ENCODE results near the gene TJP1. TPM values are rescaled to one million over a fixed set of nuclear protein-coding genes. Genes with fewer than 3 reads are reported as not detected.
"Not testable (repeated sequence)": the region's sequence is repeated elsewhere in the genome, so short reads cannot be mapped to it uniquely, and the experiment has no call there.

TJP1 gene
- total RNA-seq, 2 experiments from 2014 or later = not detected

GRCh38 chr15:29778382-29778781 lies 43.9 kb downstream of the TJP1 start:
- Mint-ChIP-seq H3K36me3 (ENCODE audit: low read depth) (no peaks in the 10 kb centered on the region), H3K27me3 (peaks cover 28% of the 10 kb centered on the region), H3K27ac (no peak overlapping the region), H3K4me3 (no peak overlapping the region), H3K4me1 (no peaks in the 10 kb centered on the region), H3K9me3 (no peaks in the 10 kb centered on the region)
- CTCF ChIA-PET = no interaction called here
- no peak for DNase-seq
- POLR2A ChIA-PET = no interaction called here

GRCh38 chr15:29776859-29777258 lies 45.4 kb downstream of the TJP1 start:
- no peaks in the 10 kb centered on the region for H3K9me3 Mint-ChIP-seq
- H3K27me3 Mint-ChIP-seq = peaks cover 19% of the 10 kb centered on the region
- ChIA-PET CTCF (no interaction called here), POLR2A (no interaction called here)
- no peak for DNase-seq
- no peak overlapping the region for H3K4me3 Mint-ChIP-seq
- no peaks in the 10 kb centered on the region for H3K36me3 Mint-ChIP-seq (ENCODE audit: low read depth)
- H3K27ac Mint-ChIP-seq = no peak overlapping the region
- H3K4me1 Mint-ChIP-seq = no peaks in the 10 kb centered on the region

GRCh38 chr15:29774900-29775299 lies 47.4 kb downstream of the TJP1 start:
- no peak for DNase-seq
- Mint-ChIP-seq H3K27ac (no peak overlapping the region), H3K4me3 (no peak overlapping the region), H3K4me1 (no peaks in the 10 kb centered on the region), H3K27me3 (peaks cover 10% of the 10 kb centered on the region), H3K36me3 (ENCODE audit: low read depth) (no peaks in the 10 kb centered on the region), H3K9me3 (no peaks in the 10 kb centered on the region)
- CTCF ChIA-PET = no interaction called here
- POLR2A ChIA-PET = no interaction called here

GRCh38 chr15:29773816-29774215 lies 48.5 kb downstream of the TJP1 start:
- Mint-ChIP-seq H3K27me3 (peaks cover 12% of the 10 kb centered on the region), H3K4me3 (no peak overlapping the region), H3K36me3 (ENCODE audit: low read depth) (no peaks in the 10 kb centered on the region), H3K27ac (no peak overlapping the region), H3K9me3 (no peaks in the 10 kb centered on the region), H3K4me1 (no peaks in the 10 kb centered on the region)
- POLR2A ChIA-PET = no interaction called here
- CTCF ChIA-PET = no interaction called here
- no peak for DNase-seq

- Mint-ChIP-seq H3K27me3 (peaks cover 10% of the 10 kb centered on the region), H3K4me3 (no peak overlapping the region), H3K27ac (no peak overlapping the region), H3K9me3 (no peaks in the 10 kb centered on the region), H3K36me3 (ENCODE audit: low read depth) (no peaks in the 10 kb centered on the region), H3K4me1 (no peaks in the 10 kb centered on the region)
- DNase-seq = no peak
- POLR2A ChIA-PET = no interaction called here
- CTCF ChIA-PET = no interaction called here
Observed at GRCh38 chr15:29773000-29773399, 49.3 kb downstream of the TJP1 start.

- Mint-ChIP-seq H3K27me3 (peaks cover 18% of the 10 kb centered on the region), H3K4me3 (no peak overlapping the region), H3K36me3 (ENCODE audit: low read depth) (no peaks in the 10 kb centered on the region), H3K9me3 (no peaks in the 10 kb centered on the region), H3K27ac (no peak overlapping the region), H3K4me1 (no peaks in the 10 kb centered on the region)
- CTCF ChIA-PET = interaction anchor here (1.0 kb wide), 1 partner anchor 9 kb away, joined by 3 read pairs; no protein-coding TSS in a partner anchor
- POLR2A ChIA-PET = no interaction called here
- no peak for DNase-seq
Observed at GRCh38 chr15:29770796-29771195, 51.5 kb downstream of the TJP1 start.

- Mint-ChIP-seq H3K27me3 (peaks cover 28% of the 10 kb centered on the region), H3K27ac (no peak overlapping the region), H3K4me1 (no peaks in the 10 kb centered on the region), H3K36me3 (ENCODE audit: low read depth) (no peaks in the 10 kb centered on the region), H3K9me3 (no peaks in the 10 kb centered on the region), H3K4me3 (no peak overlapping the region)
- DNase-seq = no peak
- POLR2A ChIA-PET = no interaction called here
- CTCF ChIA-PET = no interaction called here
Observed at GRCh38 chr15:29765898-29766527, 56.3 kb downstream of the TJP1 start.

GRCh38 chr15:29765234-29765841 lies 56.9 kb downstream of the TJP1 start:
- ChIA-PET POLR2A (no interaction called here), CTCF (no interaction called here)
- DNase-seq = no peak
- no peaks in the 10 kb centered on the region for H3K9me3 Mint-ChIP-seq
- H3K36me3 Mint-ChIP-seq (ENCODE audit: low read depth) = no peaks in the 10 kb centered on the region
- peaks cover 28% of the 10 kb centered on the region for H3K27me3 Mint-ChIP-seq
- H3K4me1 Mint-ChIP-seq = no peaks in the 10 kb centered on the region
- no peak overlapping the region for H3K27ac Mint-ChIP-seq
- H3K4me3 Mint-ChIP-seq = no peak overlapping the region

GRCh38 chr15:29759596-29759995 lies 62.7 kb downstream of the TJP1 start:
- Mint-ChIP-seq H3K27ac (no peak overlapping the region), H3K9me3 (no peaks in the 10 kb centered on the region), H3K4me1 (no peaks in the 10 kb centered on the region), H3K27me3 (peaks cover 33% of the 10 kb centered on the region), H3K36me3 (ENCODE audit: low read depth) (no peaks in the 10 kb centered on the region), H3K4me3 (no peak overlapping the region)
- ChIA-PET CTCF (no interaction called here), POLR2A (no interaction called here)
- DNase-seq = no peak

- peaks cover 32% of the 10 kb centered on the region for H3K27me3 Mint-ChIP-seq
- no peaks in the 10 kb centered on the region for H3K9me3 Mint-ChIP-seq
- H3K36me3 Mint-ChIP-seq (ENCODE audit: low read depth) = no peaks in the 10 kb centered on the region
- H3K4me1 Mint-ChIP-seq = no peaks in the 10 kb centered on the region
- POLR2A ChIA-PET = no interaction called here
- DNase-seq = no peak
- H3K27ac Mint-ChIP-seq = no peak overlapping the region
- CTCF ChIA-PET = no interaction called here
- H3K4me3 Mint-ChIP-seq = no peak overlapping the region
Observed at GRCh38 chr15:29756358-29757267, 65.7 kb downstream of the TJP1 start.

GRCh38 chr15:29754009-29754408 lies 68.3 kb downstream of the TJP1 start:
- H3K27ac Mint-ChIP-seq; H3K9me3 Mint-ChIP-seq; POLR2A ChIA-PET; DNase-seq; CTCF ChIA-PET; H3K36me3 Mint-ChIP-seq (ENCODE audit: low read depth); H3K4me1 Mint-ChIP-seq; H3K4me3 Mint-ChIP-seq: not testable (repeated sequence)
- peaks cover 29% of the 10 kb centered on the region for H3K27me3 Mint-ChIP-seq

GRCh38 chr15:29753506-29753905 lies 68.8 kb downstream of the TJP1 start:
- Mint-ChIP-seq H3K4me3 (no peak overlapping the region), H3K9me3 (no peaks in the 10 kb centered on the region), H3K36me3 (ENCODE audit: low read depth) (no peaks in the 10 kb centered on the region), H3K4me1 (no peaks in the 10 kb centered on the region), H3K27ac (no peak overlapping the region), H3K27me3 (peaks cover 27% of the 10 kb centered on the region)
- ChIA-PET POLR2A (no interaction called here), CTCF (no interaction called here)
- no peak for DNase-seq

GRCh38 chr15:29750754-29751153 lies 71.5 kb downstream of the TJP1 start:
- H3K27me3 Mint-ChIP-seq = peaks cover 15% of the 10 kb centered on the region
- ChIA-PET POLR2A (no interaction called here), CTCF (no interaction called here)
- DNase-seq = no peak
- H3K27ac Mint-ChIP-seq = no peak overlapping the region
- no peaks in the 10 kb centered on the region for H3K9me3 Mint-ChIP-seq
- no peaks in the 10 kb centered on the region for H3K36me3 Mint-ChIP-seq (ENCODE audit: low read depth)
- no peaks in the 10 kb centered on the region for H3K4me1 Mint-ChIP-seq
- H3K4me3 Mint-ChIP-seq = no peak overlapping the region
